ENCODE results near the gene ROMO1. TPM values are rescaled to one million over a fixed set of nuclear protein-coding genes. Genes with fewer than 3 reads are reported as not detected.

The ROMO1 gene
- total and polyA plus RNA-seq, 2 of the 8 experiments (the other 6 are each of a cell fraction or from before 2014, with no cell fraction given): 164 to 702 TPM

DNA sequence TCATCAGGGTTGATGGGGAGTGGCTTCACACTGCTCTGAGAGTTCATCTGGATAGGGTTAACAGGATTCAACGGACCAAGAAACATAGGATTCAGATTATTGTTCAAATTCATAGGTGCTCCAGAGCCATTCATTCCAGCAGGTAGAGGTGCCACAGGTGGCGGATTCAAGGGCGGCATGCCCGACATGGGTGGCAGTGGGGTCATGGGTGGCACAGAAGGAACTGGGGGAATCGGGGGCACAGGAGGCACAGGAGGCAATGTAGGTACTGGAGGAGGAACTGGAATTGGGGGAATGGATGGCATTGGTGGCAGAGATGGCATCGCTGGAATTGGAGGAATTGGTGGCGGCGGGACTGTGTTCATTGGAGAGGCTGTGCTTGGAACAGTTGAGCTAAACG, 44.8 kb upstream of the ROMO1 start:
- no peak overlapping the region for H2BK5ac ChIP-seq (ENCODE audit: low read depth, low read length)
- H4K5ac ChIP-seq (ENCODE audit: insufficient read length, low read depth, low read length): no peak overlapping the region
- no peak overlapping the region for H2BK12ac ChIP-seq (ENCODE audit: low read depth, low read length)
- H4K20me1 ChIP-seq (replicated peaks in 1 of 2; ENCODE audit: control insufficient read depth in 1 of 2, insufficient read depth in 2 of 2, low read length in 2 of 2): peaks cover 38 to 41% of the 10 kb centered on the region in 2 experiments
- H3K36me3 ChIP-seq (ENCODE audit: control insufficient read depth in 2 of 4, insufficient read depth in 4 of 4, low read length in 3 of 4): peaks cover 10 to 53% (median 25%) of the 10 kb centered on the region in 4 experiments; a peak in 7 of 8 replicates
- H3K23me2 ChIP-seq (ENCODE audit: low read depth, low read length): no peaks in the 10 kb centered on the region
- H3K18ac ChIP-seq (ENCODE audit: extremely low read depth, low read length): no peak overlapping the region
- peaks cover 54 to 100% of the 10 kb centered on the region in 2 experiments for H3K79me2 ChIP-seq (ENCODE audit: control insufficient read depth in 1 of 2, insufficient read depth in 2 of 2, low read length in 2 of 2)
- no peak overlapping the region for H3K4ac ChIP-seq (replicated peaks; ENCODE audit: insufficient read length, low read depth, low read length)
- H3K4me2 ChIP-seq (ENCODE audit: insufficient read depth in 1 of 2, low read depth in 2 of 2, low read length in 2 of 2): no peak overlapping the region
- no peak overlapping the region; the same call in 1 of the 2 replicates for H4K8ac ChIP-seq (ENCODE audit: extremely low read depth, insufficient read depth, low read length)
- H4K91ac ChIP-seq (replicated peaks; ENCODE audit: insufficient read length, low read length): no peak overlapping the region
- DNase-seq (ENCODE audit: low read depth in 1 of 2, low spot score in 2 of 2): peak in 1 of 2 experiments; percentile 28
- no peak overlapping the region for H2BK20ac ChIP-seq (ENCODE audit: low read length)
- H3K23ac ChIP-seq (ENCODE audit: insufficient read length): no peak overlapping the region
- H3K27me3 ChIP-seq (replicated peaks in 1 of 4; ENCODE audit: control insufficient read depth in 3 of 4, extremely low read depth in 1 of 4, insufficient read depth in 3 of 4, low read length in 3 of 4): no peaks in the 10 kb centered on the region
- POLR2A ChIA-PET (ENCODE audit: partially characterized antibody): interaction anchor here (1.0 to 4.4 kb wide), 9 partner anchors 8 to 88 kb away, joined by 3 to 43 read pairs (median 5); partner anchors contain the start of genes CPNE1, RBM12 and RBM39
- H2BK120ac ChIP-seq (replicated peaks; ENCODE audit: low read depth, low read length): no peak overlapping the region
- no peak overlapping the region for H3K27ac ChIP-seq (ENCODE audit: low read depth, low read length)
- H3K9me3 ChIP-seq (ENCODE audit: insufficient read depth in 2 of 2, low read depth in 1 of 2, low read length in 1 of 2): no peaks in the 10 kb centered on the region
- no peak overlapping the region for H2AFZ ChIP-seq (ENCODE audit: low read length)
- H3K56ac ChIP-seq (replicated peaks; ENCODE audit: insufficient read length, low read depth, low read length): no peak overlapping the region
- H3K4me1 ChIP-seq (replicated peaks in 1 of 4; ENCODE audit: control insufficient read depth in 3 of 4, insufficient read depth in 4 of 4, low read length in 3 of 4): peaks cover 0 to 2% (median 0%) of the 10 kb centered on the region in 4 experiments; a peak in 1 of 7 replicates
- no peak overlapping the region for H2AK5ac ChIP-seq (ENCODE audit: low read depth, low read length)
- peaks cover 14% of the 10 kb centered on the region for H3K79me1 ChIP-seq (ENCODE audit: low read depth, low read length)
- no peak overlapping the region for H3K9ac ChIP-seq (replicated peaks in 1 of 4; ENCODE audit: extremely low read depth in 1 of 4, low read depth in 3 of 4, low read length in 3 of 4)
- H2BK15ac ChIP-seq (ENCODE audit: low read length): no peak overlapping the region
- CTCF ChIA-PET (ENCODE audit: partially characterized antibody): no interaction called here
- no peak for FAIRE-seq
- 95% methylated on average over 9 of the region's 9 CpGs; no CpG with 5 or more reads in 1 of the 2 experiments for WGBS, 2 experiments (ENCODE audit: extremely low coverage in 1 of 2, insufficient coverage in 1 of 2, insufficient read length in 1 of 2, insufficient replicate concordance in 2 of 2, low coverage in 1 of 2, low lambda C conversion rate in 2 of 2, missing lambda C conversion rate in 1 of 2)
- no peak overlapping the region for H3K14ac ChIP-seq (ENCODE audit: insufficient read length)
- no peak overlapping the region for H3K4me3 ChIP-seq (ENCODE audit: extremely low read depth in 1 of 4, insufficient read depth in 2 of 4, low read depth in 3 of 4, low read length in 4 of 4)
- TF ChIP-seq TCF12 (IDR thresholded peaks at IDR 0.05; ENCODE audit: low read depth, low read length): no peak
- TF ChIP-seq TEAD4 (IDR thresholded peaks at IDR 0.05; ENCODE audit: low read depth, low read length): no peak
- no peak for TF ChIP-seq BCL11A (IDR thresholded peaks at IDR 0.05; ENCODE audit: low read depth in 2 of 2, low read length in 2 of 2)
- no peak for TF ChIP-seq SUZ12 (IDR thresholded peaks at IDR 0.05; ENCODE audit: low read length)
- TF ChIP-seq CEBPB (IDR thresholded peaks at IDR 0.05; ENCODE audit: low read depth, low read length): no peak
- no peak for TF ChIP-seq CTBP2 (IDR thresholded peaks at IDR 0.05; ENCODE audit: borderline replicate concordance, insufficient read depth, insufficient read length, low read length)
- no peak for TF ChIP-seq KDM4A (IDR thresholded peaks at IDR 0.05; ENCODE audit: low read depth, low read length, severe bottlenecking)
- TF ChIP-seq MAFK (IDR thresholded peaks at IDR 0.05; ENCODE audit: low read depth, low read length): no peak
- TF ChIP-seq ASH2L (IDR thresholded peaks at IDR 0.05; ENCODE audit: low read length): no peak
- TF ChIP-seq EGR1 (IDR thresholded peaks at IDR 0.05; ENCODE audit: borderline replicate concordance, low read depth, low read length): no peak
- TF ChIP-seq SRF (IDR thresholded peaks at IDR 0.05; ENCODE audit: low read depth, low read length): no peak
- TF ChIP-seq RXRA (IDR thresholded peaks at IDR 0.05; ENCODE audit: insufficient read depth, low read depth, low read length): no peak
- no peak for TF ChIP-seq SP1 (IDR thresholded peaks at IDR 0.05; ENCODE audit: low read depth, low read length)
- TF ChIP-seq HDAC6 (IDR thresholded peaks at IDR 0.05; ENCODE audit: low read depth, low read length): no peak
- no peak for TF ChIP-seq SIX5 (IDR thresholded peaks at IDR 0.05; ENCODE audit: low read depth, low read length)
